GM19328 (cell line): Measurements from ENCODE around the gene TMEM132D.

Experiments used
- ATAC-seq: cut with Tn5 transposase; IDR thresholded peaks from one replicate; pipeline ENCODE4 v1.9.1; 2021; ENCODE audit warnings: mild to moderate bottlenecking, moderate library complexity; ENCODE audit not compliant: unreplicated experiment

Gene TMEM132D

DNA sequence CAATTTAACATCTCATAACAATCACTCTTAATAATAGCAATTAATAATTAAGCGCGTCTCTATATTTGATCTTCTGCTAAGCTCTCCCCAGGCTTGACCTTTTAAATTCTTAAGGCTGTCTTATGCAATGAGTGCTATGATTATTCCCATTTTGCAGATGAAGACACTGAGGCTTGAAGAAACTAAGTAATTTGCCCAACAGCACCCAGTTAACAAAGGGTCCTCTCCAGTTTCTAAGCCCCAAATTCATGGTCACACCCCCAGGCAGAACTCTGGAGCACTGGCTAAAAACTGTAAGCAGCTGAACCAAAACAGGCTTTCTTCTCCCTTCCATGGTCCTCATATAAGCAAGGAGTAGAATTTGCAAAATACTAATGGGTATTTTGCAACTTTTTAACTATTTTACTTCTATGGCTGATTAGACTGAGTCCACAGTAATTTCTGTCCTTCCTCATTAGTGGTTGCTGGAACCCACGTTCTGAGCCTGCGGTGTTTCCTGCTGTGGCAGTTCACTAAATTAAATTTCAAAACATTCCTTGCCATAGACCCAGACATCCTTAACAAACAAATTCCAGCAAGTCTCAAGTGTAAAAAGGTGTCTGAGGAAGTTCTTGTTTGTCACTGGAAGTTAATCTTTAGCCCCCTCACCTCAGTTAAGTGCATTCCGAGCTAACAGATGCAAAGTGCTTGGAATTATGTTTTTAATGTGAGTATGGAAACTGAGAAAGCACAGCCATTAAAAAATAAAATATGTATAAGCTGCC is 76.5 kb downstream of the TMEM132D start:
- ATAC-seq = no peak

DNA sequence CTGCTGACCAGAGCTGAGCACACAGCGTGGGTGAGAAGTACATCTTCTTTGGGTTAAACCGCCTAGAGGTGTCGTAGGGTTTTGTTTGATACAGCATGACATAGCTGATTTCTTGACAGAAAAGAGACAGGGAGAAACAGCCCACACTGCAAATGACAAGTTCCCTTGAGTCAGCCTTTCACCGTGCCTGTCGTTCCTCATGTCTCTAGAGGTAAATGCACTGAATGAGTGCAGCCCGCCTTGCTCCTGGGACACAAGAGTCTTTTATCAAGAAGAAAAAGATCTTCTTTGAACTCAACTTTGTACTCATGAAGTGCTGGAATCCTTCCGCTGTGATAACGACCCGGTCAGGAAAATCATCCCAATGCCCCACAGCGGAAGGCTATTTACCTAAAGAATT is 77.6 kb downstream of the TMEM132D start:
- no peak for ATAC-seq

DNA sequence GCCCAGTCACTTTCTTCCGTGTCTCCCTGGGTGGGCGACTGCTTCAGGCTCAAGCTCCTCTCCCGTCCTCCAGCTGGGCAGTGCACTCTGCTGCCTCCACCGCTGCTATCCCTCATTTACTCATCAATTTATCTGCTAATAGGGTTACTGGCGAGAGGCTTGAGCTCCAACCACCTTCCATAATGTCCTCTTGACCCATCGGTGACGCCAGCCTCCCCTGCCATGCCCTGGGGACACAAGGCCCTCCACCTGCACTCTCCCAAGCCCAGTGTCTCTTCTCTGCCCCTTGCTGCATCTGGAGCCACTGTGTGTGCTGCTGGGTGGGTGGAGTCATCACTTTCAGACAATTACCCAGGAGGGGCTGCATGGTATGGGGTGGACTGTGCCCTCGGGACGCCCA is 78.5 kb downstream of the TMEM132D start:
- ATAC-seq = no peak

DNA sequence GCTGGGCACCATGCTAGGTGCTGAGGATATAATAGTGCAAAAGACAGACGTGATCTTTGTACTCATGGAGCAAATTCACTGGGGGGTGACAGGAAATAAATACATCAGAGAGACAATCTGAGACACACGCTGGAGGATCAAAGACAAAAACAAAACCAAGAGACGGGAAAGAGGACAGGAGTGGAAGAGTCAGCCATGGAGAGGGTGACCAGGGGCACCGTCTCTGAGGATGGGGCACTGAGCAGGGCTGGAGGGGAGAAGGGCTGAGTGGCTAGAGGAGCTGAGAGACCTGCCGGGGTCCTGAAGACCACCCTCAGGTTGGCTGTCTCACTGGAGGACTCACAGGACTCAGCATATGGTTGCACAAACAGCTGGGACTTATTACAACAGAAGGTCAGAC is 81.9 kb downstream of the TMEM132D start:
- ATAC-seq = no peak

DNA sequence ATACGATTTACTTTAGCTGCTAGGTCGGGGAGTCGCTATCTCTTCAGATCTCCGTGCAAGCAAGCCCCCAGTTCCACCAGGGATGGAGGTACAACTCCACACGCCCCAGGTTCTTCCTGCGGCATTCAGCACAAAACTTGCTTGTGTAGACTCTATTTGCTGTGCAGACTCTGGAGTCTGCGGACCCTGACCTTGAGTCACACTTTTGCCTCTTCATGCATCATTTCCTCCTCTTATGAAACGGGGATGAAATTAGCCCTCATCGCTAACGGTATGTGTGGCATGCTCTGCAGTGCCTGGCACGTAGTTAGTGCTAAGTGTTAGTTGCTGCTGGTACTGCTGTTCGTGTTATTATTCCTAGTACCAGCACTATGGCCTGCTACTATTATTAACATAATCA is 84.4 kb downstream of the TMEM132D start:
- ATAC-seq = no peak

DNA sequence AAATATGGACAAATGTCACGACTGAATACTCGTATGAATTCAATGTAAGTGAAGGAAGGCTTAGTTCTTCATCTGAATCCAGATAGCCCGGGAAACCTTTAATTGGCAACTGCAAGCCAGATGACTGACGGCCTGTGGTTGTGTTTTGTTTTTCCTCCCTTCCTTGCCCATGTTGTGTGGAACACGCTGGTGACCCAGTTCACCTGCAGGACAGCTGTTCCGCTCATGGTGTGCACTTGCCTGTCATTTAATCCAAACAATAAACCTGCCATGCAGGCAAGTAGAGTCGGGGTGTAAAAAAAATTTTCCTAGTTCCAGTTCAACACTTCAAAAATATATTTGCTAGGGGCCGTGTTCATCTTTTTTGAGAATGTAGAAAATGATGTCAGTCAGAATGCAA is 88.0 kb downstream of the TMEM132D start:
- no peak for ATAC-seq

DNA sequence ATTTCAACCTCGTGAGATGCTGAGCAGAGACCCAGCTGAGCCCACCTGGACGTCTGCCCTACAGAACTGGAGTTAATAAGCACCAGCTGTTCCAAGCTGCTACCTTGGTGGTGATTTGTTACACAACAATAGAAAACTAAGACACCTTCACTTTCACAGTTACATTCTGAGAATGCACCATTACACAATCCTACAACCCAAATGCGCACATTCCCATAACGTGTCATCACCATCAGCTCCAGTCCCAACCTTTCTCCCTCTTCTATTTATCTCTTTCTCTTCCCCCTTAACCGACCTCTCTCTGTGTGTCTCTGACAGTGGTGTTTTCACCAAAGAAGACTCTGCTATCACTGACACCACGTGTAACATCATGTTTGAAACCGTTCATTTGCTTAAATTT is 91.9 kb downstream of the TMEM132D start:
- ATAC-seq = no peak

DNA sequence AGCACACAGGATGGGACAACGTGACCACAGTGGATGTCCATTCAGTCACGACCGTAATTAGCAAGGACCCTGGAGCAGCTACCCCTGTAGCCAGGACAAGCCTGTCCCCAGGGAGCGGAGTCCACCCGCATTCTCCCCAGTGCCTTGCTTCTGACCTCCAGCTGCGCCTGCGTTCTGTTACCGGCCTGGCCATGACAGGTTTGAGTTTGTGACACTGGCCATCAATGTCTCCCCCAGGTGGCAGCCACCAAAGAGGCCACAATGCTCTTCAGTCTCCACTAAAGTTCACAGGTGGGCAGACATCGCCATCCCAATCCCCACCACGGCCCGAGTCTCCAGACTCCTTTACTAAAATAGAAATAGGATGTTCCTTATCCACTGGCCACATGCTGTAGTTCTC is 96.7 kb downstream of the TMEM132D start:
- no peak for ATAC-seq

DNA sequence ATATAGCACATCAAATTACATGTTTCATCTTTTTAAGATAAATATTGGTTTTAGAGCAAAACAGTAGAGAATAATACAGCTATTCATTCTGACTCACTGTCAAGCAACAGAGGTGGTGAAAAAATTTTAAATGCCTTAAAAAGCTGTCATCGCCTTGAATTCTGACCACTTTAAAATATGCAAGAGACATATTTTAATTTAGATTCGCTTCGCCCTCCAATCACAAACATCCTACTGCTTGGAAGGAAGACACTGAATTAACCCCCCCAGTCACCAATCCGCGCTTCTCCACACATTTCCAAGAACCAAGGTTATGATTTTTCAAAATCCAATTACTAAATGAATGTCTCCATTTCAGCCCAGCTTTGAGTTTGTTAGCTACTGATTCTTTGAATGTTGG is 112.4 kb downstream of the TMEM132D start:
- ATAC-seq = no peak

DNA sequence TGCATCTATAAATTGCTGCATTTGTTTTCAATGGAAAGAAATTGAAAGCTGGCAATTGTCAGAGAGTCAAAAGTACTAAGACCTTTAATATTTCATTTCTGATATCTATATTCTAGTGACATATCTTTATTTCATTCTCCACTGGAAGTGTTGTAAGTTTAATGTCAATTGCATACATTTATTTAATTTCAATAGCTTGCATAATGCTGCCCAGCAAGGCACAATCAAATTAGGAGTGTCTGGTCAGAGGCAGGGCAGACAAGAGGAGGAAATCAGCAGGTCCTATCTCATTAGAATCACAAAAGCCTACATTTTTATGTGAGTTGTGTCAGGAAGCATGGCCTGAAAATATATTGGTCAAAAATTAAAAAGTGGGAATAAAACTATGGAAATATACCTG is 112.9 kb downstream of the TMEM132D start:
- ATAC-seq = no peak

DNA sequence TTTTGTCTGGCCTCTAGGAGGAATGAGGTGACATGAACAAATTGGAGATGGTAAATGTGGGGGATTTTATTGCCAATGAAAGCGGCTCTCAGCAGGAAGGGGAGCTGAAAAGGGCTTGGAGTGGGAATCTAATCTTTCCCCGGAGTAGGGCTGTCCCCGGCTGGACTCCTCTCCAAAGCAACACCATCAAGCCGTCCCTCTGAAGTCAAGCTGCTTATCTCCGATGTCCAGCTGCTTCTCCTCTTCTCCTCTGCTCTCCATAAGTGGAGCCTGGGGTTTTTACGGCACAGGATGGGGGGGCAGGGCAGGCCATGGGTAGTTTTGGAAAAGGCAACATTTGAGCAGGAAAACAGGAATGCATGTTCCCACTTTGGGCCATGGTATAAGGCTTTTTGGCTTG is 113.5 kb downstream of the TMEM132D start:
- ATAC-seq = no peak

DNA sequence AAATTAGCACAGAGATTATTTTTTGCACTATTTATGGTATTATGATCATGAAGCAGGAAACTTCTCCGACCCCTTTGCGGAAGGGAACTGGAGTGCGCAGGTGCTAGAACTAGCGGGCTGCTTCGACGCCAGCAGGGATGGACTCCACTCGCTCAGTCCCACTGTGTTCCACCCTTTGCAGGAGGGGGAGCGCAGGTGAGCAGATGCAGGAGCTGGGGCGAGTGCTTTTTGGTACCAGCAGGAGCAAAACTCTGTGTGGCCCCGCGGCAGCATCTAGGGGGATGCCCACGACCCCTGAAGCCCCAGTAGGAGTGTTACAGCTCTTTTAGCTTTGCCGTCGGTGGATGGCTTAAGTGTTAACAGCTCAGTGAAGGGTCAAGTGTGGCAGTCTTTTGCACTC is 113.9 kb downstream of the TMEM132D start:
- ATAC-seq = no peak

DNA sequence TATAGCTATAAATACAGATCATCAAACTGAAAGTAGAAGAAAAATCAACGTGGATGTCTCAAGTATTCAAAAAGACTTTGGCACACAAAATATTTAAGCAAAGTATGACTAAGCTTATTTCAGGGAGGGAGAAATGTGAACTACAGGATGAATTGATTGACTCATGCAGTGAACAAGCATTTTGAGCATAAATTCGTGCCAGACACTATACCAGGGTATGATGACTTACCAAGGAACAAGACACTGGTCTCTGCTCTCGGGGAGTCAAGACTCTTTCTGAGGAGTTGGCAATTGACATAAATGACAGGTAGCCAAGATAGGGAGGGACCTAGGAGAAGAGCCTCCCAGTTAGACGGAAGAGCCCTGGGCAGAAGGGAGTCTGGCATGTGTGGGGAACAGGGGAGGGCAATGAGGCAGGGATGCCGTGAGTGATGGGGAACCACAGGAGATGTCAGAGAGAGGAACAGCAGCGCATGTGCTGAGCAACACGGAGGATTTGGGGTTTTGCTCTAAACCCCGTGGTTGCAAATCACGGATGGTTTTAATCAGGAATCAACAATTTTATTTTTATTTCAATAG is 115.2 kb downstream of the TMEM132D start:
- ATAC-seq = no peak

DNA sequence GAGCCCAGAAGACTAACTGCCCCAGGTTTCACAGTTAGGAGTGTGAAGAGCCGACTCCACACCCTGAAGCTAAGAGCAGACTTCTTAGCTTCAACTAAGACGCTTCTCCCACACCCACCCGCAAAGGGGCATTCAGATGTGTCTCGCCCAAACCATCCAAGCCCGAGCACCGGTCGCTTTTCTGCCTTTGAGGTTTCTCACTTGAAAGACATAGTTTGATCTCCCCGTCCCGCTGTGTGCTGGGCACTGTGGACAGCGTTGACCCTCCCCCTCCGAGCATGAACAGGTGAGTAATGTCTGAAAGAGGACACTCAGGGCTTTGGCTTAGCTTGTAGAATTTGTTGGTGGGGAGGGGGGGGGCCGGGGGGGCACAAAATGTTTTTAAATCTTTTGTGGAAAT is 123.8 kb downstream of the TMEM132D start:
- ATAC-seq = no peak

DNA sequence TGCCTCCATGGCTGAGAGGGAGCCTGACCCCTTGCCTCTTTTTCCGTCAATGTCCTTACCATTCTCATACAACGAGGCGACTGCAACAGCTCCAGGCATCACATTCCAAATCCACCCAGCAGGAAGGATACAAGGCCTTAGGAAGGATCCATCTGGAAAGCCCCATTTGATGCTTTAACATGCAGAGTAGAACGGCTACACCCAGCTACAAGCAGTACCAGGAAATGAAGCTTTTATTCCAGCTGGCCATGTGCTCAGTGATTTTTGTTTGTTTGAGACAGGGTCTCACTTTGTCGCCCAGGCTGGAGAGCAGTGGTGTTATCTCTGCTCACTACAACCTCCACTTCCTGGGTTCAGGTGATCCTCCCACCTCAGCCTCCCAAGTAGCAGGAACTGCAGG is 124.8 kb downstream of the TMEM132D start:
- no peak for ATAC-seq

DNA sequence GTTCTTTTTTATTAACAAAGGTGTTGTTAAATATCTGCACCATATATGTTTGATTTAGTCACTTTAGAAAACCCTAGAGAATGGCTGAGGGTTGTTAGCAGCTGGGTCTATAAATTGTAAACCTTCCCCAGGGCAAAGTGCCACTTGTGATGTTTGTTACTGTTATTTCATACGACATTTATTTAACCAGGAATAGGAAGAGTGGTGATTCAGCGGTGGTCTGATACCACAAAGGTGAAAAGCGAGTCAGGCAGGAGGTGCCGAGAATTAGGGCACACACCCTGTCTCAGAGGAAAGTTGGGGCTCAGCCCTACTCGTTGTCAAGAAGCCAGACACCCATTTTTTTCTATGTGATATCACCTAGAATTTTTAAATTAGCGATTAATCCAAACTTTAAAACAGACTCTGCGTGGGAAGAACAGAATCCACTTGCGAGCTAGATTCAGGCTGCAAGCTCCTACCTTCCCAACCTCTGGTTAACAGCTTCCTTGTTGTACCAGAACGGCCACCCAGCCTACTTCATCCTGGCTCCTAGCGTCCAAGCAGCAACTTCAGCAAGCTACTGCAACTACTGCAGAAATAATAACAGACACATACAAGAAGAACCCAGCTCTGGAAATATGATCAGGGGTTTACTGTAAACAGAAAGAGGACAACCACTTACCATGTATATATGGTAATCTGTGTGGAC is 126.7 kb downstream of the TMEM132D start:
- ATAC-seq = no peak

DNA sequence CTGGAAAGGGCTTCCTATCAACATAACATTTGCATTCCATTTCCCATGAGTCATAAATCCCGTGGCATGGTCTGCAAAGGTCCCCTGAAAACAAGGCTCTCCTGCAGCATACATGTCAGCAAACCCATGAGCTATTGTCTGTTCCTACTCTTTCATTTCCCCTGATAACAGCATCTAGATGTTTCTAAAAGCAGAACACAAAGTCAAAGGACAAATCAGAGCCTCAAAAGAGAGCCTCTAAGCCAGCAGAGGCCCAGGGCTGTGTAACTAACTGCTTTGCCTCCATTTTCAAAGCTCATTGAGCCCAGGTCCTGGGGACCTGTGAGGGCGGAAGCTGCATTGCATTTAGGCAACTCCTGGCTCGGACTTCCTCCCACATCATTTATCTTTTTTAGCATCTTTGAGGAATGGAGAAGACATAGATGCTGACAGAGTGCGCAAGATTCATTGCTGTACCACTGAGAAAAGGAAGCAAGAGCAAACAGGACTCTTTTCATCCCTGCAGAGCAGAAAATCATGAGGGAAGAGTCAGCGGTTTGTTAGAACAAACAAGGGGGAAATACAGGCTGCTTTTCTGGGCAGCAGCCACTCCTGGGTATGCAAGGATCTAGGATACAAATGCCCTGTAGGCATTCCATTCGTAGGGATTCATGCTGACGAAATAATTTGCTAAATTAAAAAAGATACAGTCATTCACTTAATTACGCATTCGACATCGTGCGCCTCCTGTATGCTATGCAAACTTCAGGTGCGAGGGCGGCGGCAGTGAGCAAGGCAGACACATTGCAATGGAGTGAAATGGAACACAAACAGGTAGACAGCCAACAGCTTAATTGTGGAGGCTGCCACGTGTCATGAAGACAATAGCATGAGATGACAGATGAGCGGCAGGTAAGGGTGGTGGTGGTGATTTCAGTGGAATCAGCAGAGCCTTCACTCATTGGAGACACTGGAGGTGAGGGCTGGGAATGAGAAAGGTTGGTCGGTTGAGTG is 131.0 kb downstream of the TMEM132D start:
- ATAC-seq = no peak

DNA sequence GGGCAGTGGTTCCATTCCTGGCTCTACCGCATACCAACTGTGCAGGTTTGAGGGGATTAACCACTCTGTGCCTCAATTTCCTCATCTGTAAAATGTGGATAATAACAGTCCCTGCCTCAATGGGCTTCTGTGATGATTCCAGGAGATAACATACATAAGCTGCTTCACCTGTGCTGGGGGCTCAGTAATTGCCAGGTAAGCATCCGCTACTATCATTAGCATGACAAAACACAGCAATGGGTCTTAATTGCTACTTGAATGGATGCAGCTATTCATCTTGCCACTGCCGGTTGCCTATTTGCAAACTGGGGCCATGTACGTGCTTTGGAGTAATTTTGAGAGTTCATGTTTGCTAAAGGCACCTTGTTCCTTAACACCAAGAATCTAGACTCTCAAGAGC is 132.6 kb downstream of the TMEM132D start:
- no peak for ATAC-seq

DNA sequence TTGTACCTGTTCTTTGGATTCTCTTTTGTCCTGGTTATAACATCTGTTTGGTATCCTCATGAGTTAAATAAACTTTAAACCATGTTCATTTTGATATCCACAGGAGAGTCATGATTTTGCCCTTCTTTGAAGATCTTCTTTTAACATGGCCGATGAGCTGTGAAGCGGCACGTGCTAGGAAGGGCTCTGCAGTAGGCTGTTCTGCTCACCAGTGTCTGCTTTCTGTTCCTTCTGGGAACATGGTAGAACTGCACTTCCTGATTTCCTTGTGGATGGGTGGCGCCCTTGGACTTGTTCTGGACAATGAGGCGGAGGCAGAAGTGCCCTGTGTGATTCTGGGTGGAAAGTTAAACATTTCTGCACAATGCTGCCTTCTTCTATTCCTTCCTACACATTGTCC is 138.1 kb downstream of the TMEM132D start:
- ATAC-seq = no peak

DNA sequence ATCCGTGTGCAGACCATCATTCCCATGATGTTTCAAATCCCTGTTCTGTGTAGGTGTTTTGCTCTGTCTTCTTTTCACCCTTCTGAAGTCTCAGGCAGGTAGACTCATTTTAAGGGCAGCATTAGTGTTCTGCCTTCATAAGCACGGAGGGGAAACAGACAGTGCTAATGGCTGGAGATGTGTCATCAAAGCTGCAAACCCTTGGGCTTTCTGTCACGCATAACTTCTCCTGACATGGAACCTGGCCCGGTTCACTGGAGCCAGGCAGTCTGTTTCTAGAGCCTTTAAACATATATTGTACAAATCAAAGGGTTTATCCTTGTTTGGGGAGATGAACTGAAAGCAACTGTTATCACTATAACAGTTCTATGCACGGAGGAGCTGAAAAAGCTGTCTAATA is 141.4 kb downstream of the TMEM132D start:
- ATAC-seq = no peak

DNA sequence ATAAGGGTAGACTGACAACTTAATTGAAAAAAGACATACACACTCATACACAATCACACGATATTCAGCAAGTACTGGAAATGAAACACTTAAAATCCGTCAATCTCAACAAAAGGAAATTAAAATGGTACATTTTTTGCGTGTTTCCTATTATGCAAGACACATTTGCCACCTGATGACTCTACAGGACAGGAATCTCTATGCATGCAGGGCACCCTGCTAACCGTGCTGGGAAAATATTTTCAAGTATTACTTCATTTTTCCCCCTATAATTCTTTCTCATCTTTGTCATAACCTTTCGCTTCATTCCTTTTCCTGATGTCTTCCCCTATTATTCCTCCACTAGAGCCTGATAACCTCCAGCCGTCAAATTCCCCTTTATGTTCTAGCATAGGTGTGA is 150.2 kb downstream of the TMEM132D start:
- no peak for ATAC-seq
